ENCODE measurements around the gene ATP9A.
"Not testable (repeated sequence)": the region's sequence is repeated elsewhere in the genome, so short reads cannot be mapped to it uniquely, and the experiment has no call there.

The ATP9A gene

GRCh38 chr20:51792960-51793359, 24.8 kb upstream of the ATP9A start:
- Histone ChIP-seq H3K4me3 (ENCODE audit: insufficient read depth, low read depth, low read length, poor library complexity, severe bottlenecking) (no peak overlapping the region), H3K27me3 (replicated peaks; ENCODE audit: control insufficient read depth, insufficient read depth, low read length, poor library complexity, severe bottlenecking) (no peaks in the 10 kb centered on the region), H3K9me3 (ENCODE audit: control insufficient read depth, low read length) (no peaks in the 10 kb centered on the region), H3K36me3 (ENCODE audit: control insufficient read depth, insufficient read depth, low read length) (no peaks in the 10 kb centered on the region), H3K27ac (ENCODE audit: insufficient read depth, low read length, poor library complexity, severe bottlenecking) (no peak overlapping the region), H3K4me1 (ENCODE audit: control insufficient read depth, insufficient read depth, low read length, poor library complexity, severe bottlenecking) (no peaks in the 10 kb centered on the region)
- DNase-seq, result no peak

GRCh38 chr20:51791626-51792025, 23.4 kb upstream of the ATP9A start:
- H3K4me1 ChIP-seq (ENCODE audit: control insufficient read depth, insufficient read depth, low read length, poor library complexity, severe bottlenecking), result no peaks in the 10 kb centered on the region
- no peak overlapping the region for H3K27ac ChIP-seq (ENCODE audit: insufficient read depth, low read length, poor library complexity, severe bottlenecking)
- no peaks in the 10 kb centered on the region for H3K9me3 ChIP-seq (ENCODE audit: control insufficient read depth, low read length)
- no peaks in the 10 kb centered on the region for H3K27me3 ChIP-seq (replicated peaks; ENCODE audit: control insufficient read depth, insufficient read depth, low read length, poor library complexity, severe bottlenecking)
- no peak overlapping the region for H3K4me3 ChIP-seq (ENCODE audit: insufficient read depth, low read depth, low read length, poor library complexity, severe bottlenecking)
- DNase-seq, result no peak
- H3K36me3 ChIP-seq (ENCODE audit: control insufficient read depth, insufficient read depth, low read length), result no peaks in the 10 kb centered on the region

GRCh38 chr20:51790256-51790655, 22.1 kb upstream of the ATP9A start:
- Histone ChIP-seq H3K4me1 (ENCODE audit: control insufficient read depth, insufficient read depth, low read length, poor library complexity, severe bottlenecking) (no peaks in the 10 kb centered on the region), H3K27ac (ENCODE audit: insufficient read depth, low read length, poor library complexity, severe bottlenecking) (no peak overlapping the region), H3K27me3 (replicated peaks; ENCODE audit: control insufficient read depth, insufficient read depth, low read length, poor library complexity, severe bottlenecking) (no peaks in the 10 kb centered on the region), H3K4me3 (ENCODE audit: insufficient read depth, low read depth, low read length, poor library complexity, severe bottlenecking) (no peak overlapping the region), H3K36me3 (ENCODE audit: control insufficient read depth, insufficient read depth, low read length) (no peaks in the 10 kb centered on the region), H3K9me3 (ENCODE audit: control insufficient read depth, low read length) (no peaks in the 10 kb centered on the region)
- DNase-seq, result no peak

- H3K27me3 ChIP-seq (replicated peaks; ENCODE audit: control insufficient read depth, insufficient read depth, low read length, poor library complexity, severe bottlenecking), result no peaks in the 10 kb centered on the region
- H3K36me3 ChIP-seq (ENCODE audit: control insufficient read depth, insufficient read depth, low read length), result no peaks in the 10 kb centered on the region
- no peak for DNase-seq
- H3K4me3 ChIP-seq (ENCODE audit: insufficient read depth, low read depth, low read length, poor library complexity, severe bottlenecking), result no peak overlapping the region
- H3K9me3 ChIP-seq (ENCODE audit: control insufficient read depth, low read length), result no peaks in the 10 kb centered on the region
- H3K27ac ChIP-seq (ENCODE audit: insufficient read depth, low read length, poor library complexity, severe bottlenecking), result no peak overlapping the region
- no peaks in the 10 kb centered on the region for H3K4me1 ChIP-seq (ENCODE audit: control insufficient read depth, insufficient read depth, low read length, poor library complexity, severe bottlenecking)
These were observed 21.2 kb upstream of the ATP9A start for GRCh38 chr20:51789434-51789833.

- no peaks in the 10 kb centered on the region for H3K4me1 ChIP-seq (ENCODE audit: control insufficient read depth, insufficient read depth, low read length, poor library complexity, severe bottlenecking)
- no peaks in the 10 kb centered on the region for H3K9me3 ChIP-seq (ENCODE audit: control insufficient read depth, low read length)
- no peaks in the 10 kb centered on the region for H3K27me3 ChIP-seq (replicated peaks; ENCODE audit: control insufficient read depth, insufficient read depth, low read length, poor library complexity, severe bottlenecking)
- no peak for DNase-seq
- no peak overlapping the region for H3K27ac ChIP-seq (ENCODE audit: insufficient read depth, low read length, poor library complexity, severe bottlenecking)
- H3K36me3 ChIP-seq (ENCODE audit: control insufficient read depth, insufficient read depth, low read length), result no peaks in the 10 kb centered on the region
- H3K4me3 ChIP-seq (ENCODE audit: insufficient read depth, low read depth, low read length, poor library complexity, severe bottlenecking), result no peak overlapping the region
These were observed 20.6 kb upstream of the ATP9A start for GRCh38 chr20:51788822-51789221.

GRCh38 chr20:51784299-51784698, 16.1 kb upstream of the ATP9A start:
- no peaks in the 10 kb centered on the region for H3K36me3 ChIP-seq (ENCODE audit: control insufficient read depth, insufficient read depth, low read length)
- no peak overlapping the region for H3K27ac ChIP-seq (ENCODE audit: insufficient read depth, low read length, poor library complexity, severe bottlenecking)
- no peaks in the 10 kb centered on the region for H3K4me1 ChIP-seq (ENCODE audit: control insufficient read depth, insufficient read depth, low read length, poor library complexity, severe bottlenecking)
- DNase-seq, result no peak
- H3K27me3 ChIP-seq (replicated peaks; ENCODE audit: control insufficient read depth, insufficient read depth, low read length, poor library complexity, severe bottlenecking), result no peaks in the 10 kb centered on the region
- H3K4me3 ChIP-seq (ENCODE audit: insufficient read depth, low read depth, low read length, poor library complexity, severe bottlenecking), result no peak overlapping the region
- H3K9me3 ChIP-seq (ENCODE audit: control insufficient read depth, low read length), result no peaks in the 10 kb centered on the region

GRCh38 chr20:51778229-51778759, 10.1 kb upstream of the ATP9A start:
- DNase-seq; H3K27ac ChIP-seq (ENCODE audit: insufficient read depth, low read length, poor library complexity, severe bottlenecking); H3K27me3 ChIP-seq (replicated peaks; ENCODE audit: control insufficient read depth, insufficient read depth, low read length, poor library complexity, severe bottlenecking); H3K4me3 ChIP-seq (ENCODE audit: insufficient read depth, low read depth, low read length, poor library complexity, severe bottlenecking); H3K36me3 ChIP-seq (ENCODE audit: control insufficient read depth, insufficient read depth, low read length); H3K4me1 ChIP-seq (ENCODE audit: control insufficient read depth, insufficient read depth, low read length, poor library complexity, severe bottlenecking); H3K9me3 ChIP-seq (ENCODE audit: control insufficient read depth, low read length): not testable (repeated sequence)

GRCh38 chr20:51775241-51775640, 7.1 kb upstream of the ATP9A start:
- Histone ChIP-seq H3K4me1 (ENCODE audit: control insufficient read depth, insufficient read depth, low read length, poor library complexity, severe bottlenecking) (no peaks in the 10 kb centered on the region), H3K27ac (ENCODE audit: insufficient read depth, low read length, poor library complexity, severe bottlenecking) (no peak overlapping the region), H3K4me3 (ENCODE audit: insufficient read depth, low read depth, low read length, poor library complexity, severe bottlenecking) (no peak overlapping the region), H3K27me3 (replicated peaks; ENCODE audit: control insufficient read depth, insufficient read depth, low read length, poor library complexity, severe bottlenecking) (no peaks in the 10 kb centered on the region), H3K36me3 (ENCODE audit: control insufficient read depth, insufficient read depth, low read length) (no peaks in the 10 kb centered on the region), H3K9me3 (ENCODE audit: control insufficient read depth, low read length) (no peaks in the 10 kb centered on the region)
- no peak for DNase-seq

GRCh38 chr20:51772236-51772635, 4.0 kb upstream of the ATP9A start:
- H3K27me3 ChIP-seq (replicated peaks; ENCODE audit: control insufficient read depth, insufficient read depth, low read length, poor library complexity, severe bottlenecking), result peaks cover 4% of the 10 kb centered on the region
- no peaks in the 10 kb centered on the region for H3K36me3 ChIP-seq (ENCODE audit: control insufficient read depth, insufficient read depth, low read length)
- no peak for DNase-seq

GRCh38 chr20:51769976-51770615, 1.9 kb upstream of the ATP9A start:
- Histone ChIP-seq H3K36me3 (ENCODE audit: control insufficient read depth, insufficient read depth, low read length) (no peaks in the 10 kb centered on the region), H3K27me3 (replicated peaks; ENCODE audit: control insufficient read depth, insufficient read depth, low read length, poor library complexity, severe bottlenecking) (peaks cover 4% of the 10 kb centered on the region)

More at GRCh38 chr20:51772236-51772635, 4.0 kb upstream of the ATP9A start:
- Histone ChIP-seq H3K27ac (ENCODE audit: insufficient read depth, low read length, poor library complexity, severe bottlenecking) (no peak overlapping the region), H3K4me3 (ENCODE audit: insufficient read depth, low read depth, low read length, poor library complexity, severe bottlenecking) (no peak overlapping the region), H3K4me1 (ENCODE audit: control insufficient read depth, insufficient read depth, low read length, poor library complexity, severe bottlenecking) (peaks cover 4% of the 10 kb centered on the region), H3K9me3 (ENCODE audit: control insufficient read depth, low read length) (no peaks in the 10 kb centered on the region)

More at GRCh38 chr20:51769976-51770615, 1.9 kb upstream of the ATP9A start:
- no peaks in the 10 kb centered on the region for H3K9me3 ChIP-seq (ENCODE audit: control insufficient read depth, low read length)
- H3K4me1 ChIP-seq (ENCODE audit: control insufficient read depth, insufficient read depth, low read length, poor library complexity, severe bottlenecking), result peaks cover 4% of the 10 kb centered on the region
- H3K4me3 ChIP-seq (ENCODE audit: insufficient read depth, low read depth, low read length, poor library complexity, severe bottlenecking), result no peak overlapping the region
- no peak overlapping the region for H3K27ac ChIP-seq (ENCODE audit: insufficient read depth, low read length, poor library complexity, severe bottlenecking)
- DNase-seq, result no peak
